Right lobe of liver (tissue), 4 donors: ENCODE results near the gene SPATA18.
"Not testable (repeated sequence)": the region's sequence is repeated elsewhere in the genome, so short reads cannot be mapped to it uniquely, and the experiment has no call there.

Experiments used
- POLR2A ChIP-seq: fragments of 450-650 bp; IDR thresholded peaks from one replicate; pipeline ENCODE4 v1.6.1; 2017; ENCODE audit warnings: antibody characterized with exemption, mild to moderate bottlenecking
- TF ChIP-seq, protein P1 (sequence below), 4 donors: fragments of 200-600 bp in 3 of 4; fragments of 450-650 bp in 1 of 4; IDR thresholded peaks; one replicate each; pipeline versions ENCODE4 v1.5.1 to v1.8.0; 2016 to 2022; ENCODE audit warnings: antibody characterized with exemption in 4 of 4, mild to moderate bottlenecking in 2 of 4
- donor health status: DM: no; HTN: no; CAD: no.
- donor health status: DM: no; HTN: no; CAD: no.
- donor health status: DM: no; HTN: yes; CAD: no.

DNA sequence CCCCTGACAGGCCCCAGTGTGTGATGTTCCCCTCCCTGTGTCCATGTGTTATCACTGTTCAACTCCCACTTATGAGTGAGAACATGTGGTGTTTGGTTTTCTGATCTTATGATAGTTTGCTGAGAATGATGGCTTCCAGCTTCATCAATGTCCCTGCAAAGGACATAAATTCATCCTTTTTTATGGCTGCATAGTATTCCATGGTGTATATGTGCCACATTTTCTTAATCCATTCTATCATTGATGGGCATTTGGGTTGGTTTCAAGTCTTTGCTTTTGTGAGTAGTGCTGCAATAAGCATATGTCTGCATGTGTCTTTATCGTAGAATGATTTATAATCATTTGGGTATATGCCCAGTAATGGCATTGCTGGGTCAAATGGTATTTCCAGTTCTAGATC lies 35.3 kb downstream of the SPATA18 start:
- TF ChIP-seq, protein P1, sequence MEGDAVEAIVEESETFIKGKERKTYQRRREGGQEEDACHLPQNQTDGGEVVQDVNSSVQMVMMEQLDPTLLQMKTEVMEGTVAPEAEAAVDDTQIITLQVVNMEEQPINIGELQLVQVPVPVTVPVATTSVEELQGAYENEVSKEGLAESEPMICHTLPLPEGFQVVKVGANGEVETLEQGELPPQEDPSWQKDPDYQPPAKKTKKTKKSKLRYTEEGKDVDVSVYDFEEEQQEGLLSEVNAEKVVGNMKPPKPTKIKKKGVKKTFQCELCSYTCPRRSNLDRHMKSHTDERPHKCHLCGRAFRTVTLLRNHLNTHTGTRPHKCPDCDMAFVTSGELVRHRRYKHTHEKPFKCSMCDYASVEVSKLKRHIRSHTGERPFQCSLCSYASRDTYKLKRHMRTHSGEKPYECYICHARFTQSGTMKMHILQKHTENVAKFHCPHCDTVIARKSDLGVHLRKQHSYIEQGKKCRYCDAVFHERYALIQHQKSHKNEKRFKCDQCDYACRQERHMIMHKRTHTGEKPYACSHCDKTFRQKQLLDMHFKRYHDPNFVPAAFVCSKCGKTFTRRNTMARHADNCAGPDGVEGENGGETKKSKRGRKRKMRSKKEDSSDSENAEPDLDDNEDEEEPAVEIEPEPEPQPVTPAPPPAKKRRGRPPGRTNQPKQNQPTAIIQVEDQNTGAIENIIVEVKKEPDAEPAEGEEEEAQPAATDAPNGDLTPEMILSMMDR (IDR thresholded peaks at IDR 0.05) = not testable (repeated sequence)
- TF ChIP-seq POLR2A = not testable (repeated sequence)
